ENCODE measurements around the gene NT5E. TPM values are rescaled to one million over a fixed set of nuclear protein-coding genes. Genes with fewer than 3 reads are reported as not detected.

The NT5E gene
- polyA plus RNA-seq, 1 donor = 4.9 TPM

DNA sequence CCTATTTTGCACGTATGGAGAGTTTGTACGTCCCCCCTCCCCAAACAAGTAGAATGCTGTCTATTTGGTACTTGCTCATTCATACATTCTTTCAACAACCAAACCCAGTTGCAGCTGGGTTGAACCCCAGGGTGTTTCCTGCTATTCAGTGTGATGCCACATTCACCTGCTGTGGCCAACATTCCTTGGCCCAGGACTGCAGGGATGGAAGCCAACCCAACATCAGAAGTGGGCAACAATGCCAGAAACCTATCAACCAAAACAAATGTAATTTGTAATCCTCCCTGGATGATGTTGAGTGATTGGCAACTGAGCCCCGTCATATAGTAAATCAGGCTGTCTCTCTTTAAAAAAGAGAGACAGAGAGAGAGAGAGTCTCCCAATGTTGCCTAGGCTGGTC is 8.9 kb downstream of the NT5E start:
- no CpG with 5 or more reads among the region's 3 CpGs for WGBS (ENCODE audit: insufficient coverage, low lambda C conversion rate)
- Histone ChIP-seq H3K4me3 (ENCODE audit: low read length) (no peak overlapping the region), H3K27ac (ENCODE audit: low read length) (no peak overlapping the region)

DNA sequence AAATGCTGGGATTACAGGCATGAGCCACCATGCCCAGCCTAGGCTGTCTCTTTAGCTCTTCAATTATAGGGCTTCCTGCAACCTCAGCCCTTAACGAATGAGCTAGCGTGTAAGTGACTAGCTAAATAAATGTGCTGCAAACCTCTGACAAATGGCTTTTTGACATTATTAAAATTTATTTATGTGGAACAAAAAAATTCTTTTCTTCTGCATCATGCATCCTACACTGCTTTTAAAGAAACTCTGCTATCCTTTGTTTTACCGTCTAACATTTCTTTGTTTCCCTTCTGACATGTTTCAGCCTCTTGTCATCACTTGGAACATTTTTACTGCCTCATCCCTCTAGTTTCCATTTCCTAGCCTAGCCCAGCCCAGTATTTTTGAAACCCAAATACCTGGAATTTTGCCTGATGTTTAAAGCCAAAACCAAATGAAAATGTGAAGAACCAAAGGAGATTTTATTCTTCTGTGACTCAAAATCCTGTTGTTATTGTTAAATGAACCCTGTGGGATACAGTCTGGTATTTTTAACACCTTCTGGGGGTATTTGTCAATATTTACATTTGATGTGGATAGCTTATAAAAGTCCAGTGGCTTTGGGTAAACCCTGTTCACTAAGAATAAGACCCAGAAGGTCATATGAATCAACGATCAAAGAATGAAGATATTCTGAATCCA is 9.5 kb downstream of the NT5E start:
- no peaks in the 10 kb centered on the region for H3K9me3 ChIP-seq (ENCODE audit: control insufficient read depth, low read depth, low read length)
- H3K27ac ChIP-seq (ENCODE audit: low read length) = no peak overlapping the region
- no peaks in the 10 kb centered on the region for H3K36me3 ChIP-seq (ENCODE audit: control insufficient read depth, insufficient read depth, low read length)
- H3K4me3 ChIP-seq (ENCODE audit: low read length) = no peak overlapping the region
- DNase-seq = no peak
- no peaks in the 10 kb centered on the region for H3K27me3 ChIP-seq (ENCODE audit: control insufficient read depth, insufficient read depth, low read length)
- H3K4me1 ChIP-seq (ENCODE audit: control insufficient read depth, insufficient read depth, low read length) = no peaks in the 10 kb centered on the region
- WGBS (ENCODE audit: insufficient coverage, low lambda C conversion rate) = 94% methylated on average over 2 of the region's 4 CpGs

More for the DNA sequence above, 8.9 kb downstream of the NT5E start:
- DNase-seq = no peak
- Histone ChIP-seq H3K27me3 (ENCODE audit: control insufficient read depth, insufficient read depth, low read length) (no peaks in the 10 kb centered on the region), H3K4me1 (ENCODE audit: control insufficient read depth, insufficient read depth, low read length) (no peaks in the 10 kb centered on the region), H3K36me3 (ENCODE audit: control insufficient read depth, insufficient read depth, low read length) (no peaks in the 10 kb centered on the region), H3K9me3 (ENCODE audit: control insufficient read depth, low read depth, low read length) (no peaks in the 10 kb centered on the region)

DNA sequence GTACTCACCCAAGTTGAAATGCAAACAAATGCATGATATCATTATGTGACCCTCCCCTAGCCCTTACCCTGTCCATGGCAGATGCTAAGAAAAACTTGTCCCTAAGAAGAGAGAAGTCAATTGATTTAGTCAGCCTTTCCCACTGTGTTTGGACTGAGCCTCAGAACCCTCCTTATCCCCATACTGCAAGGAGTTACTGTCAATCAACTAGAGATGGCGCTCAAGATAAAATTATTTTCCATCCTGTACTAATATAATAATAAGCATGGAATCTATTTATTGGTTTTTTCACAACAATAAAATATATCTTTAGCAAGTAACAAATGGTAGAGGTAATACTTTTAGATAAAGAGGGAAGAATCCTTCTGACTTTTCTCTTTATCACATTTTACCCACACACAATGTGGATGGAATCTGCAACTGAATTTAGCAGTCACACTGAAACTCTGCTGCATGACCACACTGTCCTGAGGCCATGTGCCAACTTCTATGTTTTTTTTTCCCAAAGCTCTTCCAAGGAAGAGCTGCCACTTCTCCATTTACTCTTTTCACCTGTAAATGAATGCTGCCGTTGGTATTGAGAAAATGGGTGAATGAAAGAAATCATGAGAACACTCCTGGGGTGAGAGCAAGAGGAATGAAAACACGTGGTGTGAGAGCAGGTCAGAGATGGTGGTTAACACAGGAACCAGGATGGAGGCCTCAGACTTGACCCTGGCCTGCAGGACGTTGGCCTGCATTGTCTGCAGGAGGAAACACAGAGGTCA is 10.5 kb downstream of the NT5E start:
- H3K27ac ChIP-seq (ENCODE audit: low read length) = no peak overlapping the region
- H3K9me3 ChIP-seq (ENCODE audit: control insufficient read depth, low read depth, low read length) = no peaks in the 10 kb centered on the region
- no peaks in the 10 kb centered on the region for H3K27me3 ChIP-seq (ENCODE audit: control insufficient read depth, insufficient read depth, low read length)
- H3K4me3 ChIP-seq (ENCODE audit: low read length) = no peak overlapping the region
- WGBS (ENCODE audit: insufficient coverage, low lambda C conversion rate) = 92% methylated on average over 2 of the region's 4 CpGs
- DNase-seq = no peak
- H3K36me3 ChIP-seq (ENCODE audit: control insufficient read depth, insufficient read depth, low read length) = no peaks in the 10 kb centered on the region
- no peaks in the 10 kb centered on the region for H3K4me1 ChIP-seq (ENCODE audit: control insufficient read depth, insufficient read depth, low read length)

DNA sequence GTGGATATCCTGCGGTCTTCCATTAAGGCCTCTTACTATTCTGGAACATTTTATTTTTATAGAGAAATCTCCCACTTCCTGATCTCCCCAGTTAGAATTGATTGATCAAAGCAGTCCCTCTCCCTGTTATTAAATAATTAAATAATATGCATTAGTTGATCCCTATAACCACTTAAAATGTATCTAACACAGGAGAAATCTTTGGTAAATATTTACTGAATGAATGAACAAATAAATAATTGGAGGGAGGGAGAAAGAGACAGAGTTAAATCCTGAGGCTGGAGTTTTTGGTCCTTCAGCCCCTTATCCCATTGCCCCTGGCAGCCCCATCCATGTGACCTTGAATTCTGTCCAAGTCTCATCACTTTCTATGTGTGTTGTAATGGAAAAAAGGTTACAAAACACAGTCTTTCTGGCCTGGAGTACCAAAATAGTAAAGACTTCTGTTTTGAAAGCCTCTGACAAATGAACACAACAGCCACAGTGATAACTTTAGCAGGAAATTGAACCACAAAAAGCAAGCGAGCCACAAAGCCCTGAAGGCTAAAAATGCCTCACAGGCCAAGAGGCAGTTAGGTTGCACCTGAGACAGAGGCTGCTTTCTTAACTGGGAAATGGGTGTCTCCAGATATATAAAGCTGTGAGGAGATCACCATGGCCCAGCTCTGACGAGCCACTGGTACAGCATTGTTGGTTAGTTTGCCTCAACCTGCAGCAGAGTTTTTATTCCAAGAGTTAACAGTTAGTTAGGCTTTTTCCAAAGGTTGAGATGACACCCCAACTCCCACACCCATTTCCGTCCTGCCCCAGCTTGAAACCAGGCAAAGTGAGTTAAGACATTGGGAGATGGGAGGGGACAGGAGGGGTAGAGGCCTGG is 11.3 kb downstream of the NT5E start:
- no peak overlapping the region for H3K4me3 ChIP-seq (ENCODE audit: low read length)
- H3K9me3 ChIP-seq (ENCODE audit: control insufficient read depth, low read depth, low read length) = no peaks in the 10 kb centered on the region
- H3K4me1 ChIP-seq (ENCODE audit: control insufficient read depth, insufficient read depth, low read length) = no peaks in the 10 kb centered on the region
- no peaks in the 10 kb centered on the region for H3K27me3 ChIP-seq (ENCODE audit: control insufficient read depth, insufficient read depth, low read length)
- no peak for DNase-seq
- 100% methylated on average over 1 of the region's 4 CpGs for WGBS (ENCODE audit: insufficient coverage, low lambda C conversion rate)
- no peaks in the 10 kb centered on the region for H3K36me3 ChIP-seq (ENCODE audit: control insufficient read depth, insufficient read depth, low read length)
- no peak overlapping the region for H3K27ac ChIP-seq (ENCODE audit: low read length)

DNA sequence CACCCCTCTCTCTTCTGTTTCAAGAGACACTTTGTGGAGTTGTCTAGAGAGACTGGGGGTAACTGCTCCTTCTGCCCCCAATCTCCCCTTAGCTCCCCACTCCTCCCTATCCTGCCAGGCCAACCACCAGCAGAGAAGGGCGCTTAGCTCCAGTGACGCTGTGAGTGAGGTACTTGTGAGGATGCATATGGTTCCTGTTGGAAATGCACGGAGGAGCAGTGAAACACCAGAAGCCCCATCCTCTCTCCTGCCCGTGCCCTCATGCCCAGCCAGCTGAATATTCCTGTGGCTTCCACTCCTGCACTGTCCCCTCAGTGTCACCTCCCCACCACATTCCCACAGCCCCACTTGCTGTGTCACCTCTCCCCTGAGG is 11.9 kb downstream of the NT5E start:
- no peaks in the 10 kb centered on the region for H3K9me3 ChIP-seq (ENCODE audit: control insufficient read depth, low read depth, low read length)
- no peak for DNase-seq
- H3K36me3 ChIP-seq (ENCODE audit: control insufficient read depth, insufficient read depth, low read length) = no peaks in the 10 kb centered on the region
- no peak overlapping the region for H3K4me3 ChIP-seq (ENCODE audit: low read length)
- no peaks in the 10 kb centered on the region for H3K27me3 ChIP-seq (ENCODE audit: control insufficient read depth, insufficient read depth, low read length)
- no CpG with 5 or more reads among the region's 4 CpGs for WGBS (ENCODE audit: insufficient coverage, low lambda C conversion rate)
- no peaks in the 10 kb centered on the region for H3K4me1 ChIP-seq (ENCODE audit: control insufficient read depth, insufficient read depth, low read length)
- no peak overlapping the region for H3K27ac ChIP-seq (ENCODE audit: low read length)

DNA sequence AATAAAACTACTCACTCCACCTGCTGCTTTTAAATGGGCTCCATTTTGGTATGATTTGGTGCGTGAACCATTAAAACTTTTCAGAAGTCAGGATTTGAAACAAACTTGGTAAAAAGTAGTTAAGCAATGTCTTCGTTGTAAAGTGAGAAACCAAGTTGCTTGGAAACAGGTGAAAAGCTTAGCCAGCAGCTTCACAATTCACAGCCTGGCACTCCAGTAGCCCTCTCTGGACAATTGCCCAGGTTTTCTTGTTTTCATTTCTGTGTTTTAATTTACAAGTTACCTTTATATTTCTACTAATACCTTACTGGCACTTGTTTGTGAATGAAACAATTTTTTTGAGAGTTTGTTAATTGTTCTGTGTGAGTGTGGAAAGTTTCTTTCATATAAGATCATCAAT is 12.8 kb downstream of the NT5E start:
- no peak for DNase-seq
- no peaks in the 10 kb centered on the region for H3K27me3 ChIP-seq (ENCODE audit: control insufficient read depth, insufficient read depth, low read length)
- H3K9me3 ChIP-seq (ENCODE audit: control insufficient read depth, low read depth, low read length) = no peaks in the 10 kb centered on the region
- no CpG with 5 or more reads among the region's 2 CpGs for WGBS (ENCODE audit: insufficient coverage, low lambda C conversion rate)
- H3K4me3 ChIP-seq (ENCODE audit: low read length) = no peak overlapping the region
- no peaks in the 10 kb centered on the region for H3K36me3 ChIP-seq (ENCODE audit: control insufficient read depth, insufficient read depth, low read length)
- no peak overlapping the region for H3K27ac ChIP-seq (ENCODE audit: low read length)
- no peaks in the 10 kb centered on the region for H3K4me1 ChIP-seq (ENCODE audit: control insufficient read depth, insufficient read depth, low read length)

DNA sequence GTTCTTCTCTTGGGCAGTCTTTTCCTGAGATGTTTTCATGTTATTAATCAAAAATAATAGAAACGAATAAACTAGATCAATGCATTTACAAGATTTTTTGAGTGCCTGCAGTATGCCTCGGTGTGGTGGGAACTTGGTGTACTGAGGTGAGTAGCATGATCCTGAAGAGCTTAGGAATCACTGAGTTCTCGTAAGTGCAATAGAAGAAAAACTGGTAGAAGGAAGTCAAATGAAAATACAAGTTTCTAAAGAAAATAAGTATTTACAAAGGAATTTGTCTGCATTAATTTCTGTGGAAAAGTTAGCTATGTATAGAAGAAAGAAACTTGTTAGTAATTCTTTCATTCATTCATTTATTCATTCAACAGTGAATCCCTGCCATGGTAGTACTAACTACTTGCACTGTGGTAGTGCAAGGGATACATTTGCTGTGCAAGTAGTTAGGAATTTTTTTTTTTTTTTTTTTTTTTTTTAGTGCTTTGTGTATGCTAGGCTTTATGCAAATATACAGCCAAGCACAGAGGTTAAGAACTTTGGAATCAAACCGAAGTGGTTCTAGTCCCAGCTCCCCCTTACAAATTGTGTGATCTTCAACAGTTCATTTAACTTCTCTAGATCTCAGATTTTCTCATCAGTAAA is 13.9 kb downstream of the NT5E start:
- no peaks in the 10 kb centered on the region for H3K4me1 ChIP-seq (ENCODE audit: control insufficient read depth, insufficient read depth, low read length)
- no peaks in the 10 kb centered on the region for H3K36me3 ChIP-seq (ENCODE audit: control insufficient read depth, insufficient read depth, low read length)
- no peak overlapping the region for H3K4me3 ChIP-seq (ENCODE audit: low read length)
- no peaks in the 10 kb centered on the region for H3K27me3 ChIP-seq (ENCODE audit: control insufficient read depth, insufficient read depth, low read length)
- no peak for DNase-seq
- H3K9me3 ChIP-seq (ENCODE audit: control insufficient read depth, low read depth, low read length) = no peaks in the 10 kb centered on the region
- WGBS (ENCODE audit: insufficient coverage, low lambda C conversion rate) = 85% methylated on average over 4 of the region's 4 CpGs
- H3K27ac ChIP-seq (ENCODE audit: low read length) = no peak overlapping the region

DNA sequence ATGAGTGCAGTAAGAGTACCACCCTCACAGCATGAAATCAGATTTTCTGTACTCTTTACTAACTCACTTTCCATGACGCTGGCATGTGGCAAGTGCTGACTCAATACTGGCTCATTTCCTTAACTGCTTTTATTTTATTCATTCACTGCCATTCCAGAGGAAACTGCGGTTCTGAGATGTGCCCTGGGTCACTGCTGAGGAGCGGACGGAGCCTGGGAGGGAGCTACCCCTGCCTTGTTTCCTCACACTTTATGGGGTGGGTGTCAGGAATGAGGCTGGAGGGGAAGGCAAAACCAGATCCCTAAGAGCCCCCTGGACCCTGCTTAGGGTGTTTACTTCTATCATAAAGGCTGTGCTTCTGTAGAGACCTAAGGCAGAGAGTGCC is 14.4 kb downstream of the NT5E start:
- Histone ChIP-seq H3K4me3 (ENCODE audit: low read length) (no peak overlapping the region), H3K27ac (ENCODE audit: low read length) (no peak overlapping the region), H3K36me3 (ENCODE audit: control insufficient read depth, insufficient read depth, low read length) (no peaks in the 10 kb centered on the region), H3K4me1 (ENCODE audit: control insufficient read depth, insufficient read depth, low read length) (no peaks in the 10 kb centered on the region), H3K27me3 (ENCODE audit: control insufficient read depth, insufficient read depth, low read length) (no peaks in the 10 kb centered on the region), H3K9me3 (ENCODE audit: control insufficient read depth, low read depth, low read length) (no peaks in the 10 kb centered on the region)
- WGBS (ENCODE audit: insufficient coverage, low lambda C conversion rate) = no CpG with 5 or more reads among the region's 4 CpGs
- no peak for DNase-seq

DNA sequence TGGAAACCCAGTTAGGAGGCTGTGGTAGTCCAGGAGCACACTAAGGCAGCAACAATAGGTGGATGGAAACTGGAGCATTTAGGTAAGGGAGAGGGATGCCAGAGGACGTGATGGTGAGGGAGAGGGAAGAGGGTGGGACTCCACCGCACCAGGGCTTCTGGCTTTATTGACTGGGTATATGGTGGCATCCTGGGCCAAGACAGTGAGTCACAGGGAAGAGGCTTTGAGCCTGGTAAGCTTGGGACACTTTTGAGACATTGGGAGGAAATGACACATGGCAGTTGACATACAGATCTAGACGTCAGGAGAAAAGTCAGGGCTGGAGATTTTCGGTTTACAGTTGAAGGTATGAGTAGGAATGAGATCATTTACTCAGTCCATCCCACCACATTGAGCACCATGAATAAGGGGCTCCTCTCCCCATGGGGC is 14.9 kb downstream of the NT5E start:
- no peaks in the 10 kb centered on the region for H3K4me1 ChIP-seq (ENCODE audit: control insufficient read depth, insufficient read depth, low read length)
- no CpG with 5 or more reads among the region's 4 CpGs for WGBS (ENCODE audit: insufficient coverage, low lambda C conversion rate)
- H3K36me3 ChIP-seq (ENCODE audit: control insufficient read depth, insufficient read depth, low read length) = no peaks in the 10 kb centered on the region
- no peak overlapping the region for H3K4me3 ChIP-seq (ENCODE audit: low read length)
- no peak overlapping the region for H3K27ac ChIP-seq (ENCODE audit: low read length)
- no peaks in the 10 kb centered on the region for H3K27me3 ChIP-seq (ENCODE audit: control insufficient read depth, insufficient read depth, low read length)
- DNase-seq = no peak
- no peaks in the 10 kb centered on the region for H3K9me3 ChIP-seq (ENCODE audit: control insufficient read depth, low read depth, low read length)

DNA sequence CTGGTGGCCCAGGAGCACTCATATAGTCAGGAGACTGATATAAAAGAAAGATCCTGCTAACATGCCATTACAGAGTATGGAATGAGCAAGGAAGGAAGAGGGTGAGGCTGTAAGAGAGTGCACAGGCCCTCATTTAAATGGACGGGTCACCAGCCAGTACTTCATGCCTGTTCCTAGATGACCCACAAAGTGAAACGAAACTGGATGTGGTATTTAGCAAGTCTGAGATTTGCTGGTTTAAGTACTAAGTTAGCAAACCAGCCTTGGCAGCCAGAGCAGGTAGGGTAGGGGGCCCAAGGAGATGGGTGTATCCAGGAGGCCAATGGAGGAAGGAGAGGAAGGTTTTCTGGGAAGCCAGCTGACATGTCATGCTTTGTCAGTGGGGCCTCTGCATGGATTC is 15.9 kb downstream of the NT5E start:
- WGBS (ENCODE audit: insufficient coverage, low lambda C conversion rate) = no CpG with 5 or more reads among the region's 2 CpGs

More for the DNA sequence above, 15.9 kb downstream of the NT5E start:
- H3K27ac ChIP-seq (ENCODE audit: low read length) = no peak overlapping the region
- no peaks in the 10 kb centered on the region for H3K27me3 ChIP-seq (ENCODE audit: control insufficient read depth, insufficient read depth, low read length)
- H3K4me1 ChIP-seq (ENCODE audit: control insufficient read depth, insufficient read depth, low read length) = no peaks in the 10 kb centered on the region
- H3K9me3 ChIP-seq (ENCODE audit: control insufficient read depth, low read depth, low read length) = no peaks in the 10 kb centered on the region
- H3K4me3 ChIP-seq (ENCODE audit: low read length) = no peak overlapping the region
- DNase-seq = no peak
- no peaks in the 10 kb centered on the region for H3K36me3 ChIP-seq (ENCODE audit: control insufficient read depth, insufficient read depth, low read length)
